ENCODE measurements around the gene DENND2A.

GRCh38 chr7:140525743-140526142 is 114.9 kb downstream of the DENND2A start:
- TF ChIP-seq CTCF (IDR thresholded peaks at IDR 0.05; ENCODE audit: low read depth, low read length) (no peak), POLR2A (IDR thresholded peaks at IDR 0.05; ENCODE audit: extremely low read depth, insufficient read length) (no peak), MAX (IDR thresholded peaks at IDR 0.05; ENCODE audit: low read depth, low read length) (no peak)

Measured in NB4 (cell line).